Neural cell (in vitro differentiated cells): ENCODE data around the gene SPSB3. TPM values are rescaled to one million over a fixed set of nuclear protein-coding genes. Genes with fewer than 3 reads are reported as not detected.

ENCODE experiments used
- H2AFZ ChIP-seq: fragments of 200-600, 300-800 bp; sonication (generic), shearing (Covaris generic); 2 replicates; pipeline ENCODE4 v1.6.0; 2014; ENCODE audit warnings: low read depth, mild to moderate bottlenecking, antibody characterized with exemption, low read length, moderate library complexity
- H3F3A ChIP-seq: fragments of 200-600 bp; shearing (Covaris generic); 2 replicates; pipeline ENCODE4 v1.6.1; 2016; ENCODE audit warnings: mild to moderate bottlenecking, moderate library complexity, mixed read lengths, antibody characterized with exemption, low read length; ENCODE audit not compliant: insufficient read depth, poor library complexity, severe bottlenecking
- H3K27ac ChIP-seq: fragments of 200-600, 300-800 bp; sonication (generic), shearing (Covaris generic); 2 replicates; pipeline ENCODE4 v1.5.1; 2014; ENCODE audit warnings: mild to moderate bottlenecking, low read length, moderate library complexity
- H3K27me3 ChIP-seq: fragments of 300-800, 200-600 bp; sonication (generic), shearing (Covaris generic); 2 replicates; pipeline ENCODE4 v1.6.0; 2014; ENCODE audit warnings: mild to moderate bottlenecking, low read depth, low read length, moderate library complexity; ENCODE audit not compliant: insufficient read depth
- H3K36me3 ChIP-seq: fragments of 300-800, 200-600 bp; sonication (generic), shearing (Covaris generic); 2 replicates; pipeline ENCODE4 v1.5.1; 2014; ENCODE audit warnings: mild to moderate bottlenecking, antibody characterized with exemption, low read length, moderate library complexity; ENCODE audit not compliant: insufficient read depth
- H3K4me2 ChIP-seq: fragments of 300-800, 200-600 bp; sonication (generic), shearing (Covaris generic); 2 replicates; pipeline ENCODE4 v1.6.0; 2014; ENCODE audit warnings: mild to moderate bottlenecking, low read length
- H3K4me3 ChIP-seq: fragments of 300-800, 200-600 bp; sonication (generic), shearing (Covaris generic); 2 replicates; pipeline ENCODE4 v1.5.1; 2014; ENCODE audit warnings: mild to moderate bottlenecking, low read length, moderate library complexity
- H3K79me2 ChIP-seq: fragments of 200-600 bp; shearing (Covaris generic); replicated peaks from 2 replicates; pipeline ENCODE4 v1.6.0; 2014; ENCODE audit warnings: mild to moderate bottlenecking, low read length, moderate library complexity; ENCODE audit not compliant: insufficient read depth
- H3K9ac ChIP-seq: fragments of 300-800, 200-600 bp; sonication (generic), shearing (Covaris generic); 2 replicates; pipeline ENCODE4 v1.6.1; 2016; ENCODE audit warnings: mild to moderate bottlenecking, low read length, mixed read lengths
- H3K9me2 ChIP-seq: fragments of 200-600 bp; shearing (Covaris generic); 2 replicates; pipeline ENCODE4 v1.6.1; 2016; ENCODE audit warnings: mild to moderate bottlenecking, low read length, mixed read lengths; ENCODE audit not compliant: insufficient read depth
- H3K9me3 ChIP-seq: fragments of 200-600, 300-800 bp; sonication (generic), shearing (Covaris generic); 2 replicates; pipeline ENCODE4 v1.6.1; 2016; ENCODE audit warnings: mild to moderate bottlenecking, mixed run types, low read length, moderate library complexity, mixed read lengths
- H4K20me1 ChIP-seq: fragments of 200-600 bp; shearing (Covaris generic); 2 replicates; pipeline ENCODE4 v1.6.1; 2016; ENCODE audit warnings: mild to moderate bottlenecking, mixed run types; ENCODE audit not compliant: insufficient read depth
- EZH2 ChIP-seq: fragments of 200-600, 300-800 bp; shearing (Covaris generic), sonication (generic); IDR thresholded peaks from 2 replicates; pipeline ENCODE4 v1.6.1; 2014; ENCODE audit warnings: antibody characterized with exemption, low read length, borderline replicate concordance, mild to moderate bottlenecking; ENCODE audit not compliant: insufficient read depth, poor library complexity, severe bottlenecking
- MXI1 ChIP-seq: fragments of 450-650 bp; conservative IDR thresholded peaks from 2 replicates; pipeline ENCODE4 v1.6.1; 2014; ENCODE audit warnings: antibody characterized with exemption, mild to moderate bottlenecking; ENCODE audit not compliant: poor library complexity, severe bottlenecking
- POLR2AphosphoS5 ChIP-seq: IDR thresholded peaks from 2 replicates; pipeline ENCODE4 v1.6.1; 2012
- RAD21 ChIP-seq: fragments of 450-650 bp; conservative IDR thresholded peaks from 2 replicates; pipeline ENCODE4 v1.6.1; 2014; ENCODE audit warnings: antibody characterized with exemption, mild to moderate bottlenecking, moderate library complexity
- REST ChIP-seq: IDR thresholded peaks from 2 replicates; pipeline ENCODE4 v1.6.1; 2012; ENCODE audit warnings: borderline replicate concordance
- SMC3 ChIP-seq: fragments of 450-650 bp; conservative IDR thresholded peaks from 2 replicates; pipeline ENCODE4 v1.6.1; 2014; ENCODE audit warnings: antibody characterized with exemption, mild to moderate bottlenecking, moderate library complexity; ENCODE audit not compliant: poor library complexity
- polyA plus RNA-seq: library from polyadenylated mRNA; depleted of rRNA; stranded (reverse); fragments of >200 nt; gene quantifications from 2 replicates; pipeline ENCODE4 v1.2.3, GENCODE V29; 2014

The SPSB3 gene
- polyA plus RNA-seq, 1 donor from 2014 or later = 315 TPM

- no peak for TF ChIP-seq SMC3
- no peak for TF ChIP-seq REST
- no peak for TF ChIP-seq POLR2AphosphoS5
- no peaks in the 10 kb centered on the region for H3K9me2 ChIP-seq
- no peak overlapping the region for H3K27ac ChIP-seq
- no peak overlapping the region for H2AFZ ChIP-seq
- peaks cover 9% of the 10 kb centered on the region for H4K20me1 ChIP-seq
- H3F3A ChIP-seq = no peaks in the 10 kb centered on the region
- no peaks in the 10 kb centered on the region for H3K27me3 ChIP-seq
- H3K36me3 ChIP-seq = no peaks in the 10 kb centered on the region
- H3K9ac ChIP-seq = no peak overlapping the region
- H3K4me2 ChIP-seq = no peak overlapping the region
- no peak overlapping the region for H3K4me3 ChIP-seq
- H3K79me2 ChIP-seq = peaks cover 34% of the 10 kb centered on the region
- H3K9me3 ChIP-seq = no peaks in the 10 kb centered on the region
These were observed 2.8 kb upstream of the SPSB3 start for GRCh38 chr16:1784977-1785845.

- Histone ChIP-seq H3K36me3 (no peaks in the 10 kb centered on the region), H3K9me3 (no peaks in the 10 kb centered on the region), H2AFZ (no peak overlapping the region), H3K4me2 (peak overlapping the region; percentile 88), H3K4me3 (peak overlapping the region; percentile 95), H3K79me2 (peaks cover 34% of the 10 kb centered on the region), H3F3A (no peaks in the 10 kb centered on the region), H3K27ac (peak overlapping the region; percentile 63), H4K20me1 (peaks cover 28% of the 10 kb centered on the region), H3K27me3 (no peaks in the 10 kb centered on the region), H3K9me2 (no peaks in the 10 kb centered on the region), H3K9ac (peak overlapping the region; percentile 82)
- peak; percentile 56 for TF ChIP-seq MXI1
- TF ChIP-seq RAD21 = peak; percentile 10
- TF ChIP-seq REST = peak; percentile 1
- no peak for TF ChIP-seq EZH2
These were observed 488 bp downstream of the SPSB3 start for GRCh38 chr16:1781758-1782407.
